Measurements from ENCODE around the gene ACTMAP. TPM values are rescaled to one million over a fixed set of nuclear protein-coding genes. Genes with fewer than 3 reads are reported as not detected.
A peak's percentile ranks its signal among the peaks of the same experiment; 100 is the strongest.

ACTMAP gene
- total and polyA plus RNA-seq, 12 donors, result 3.6 to 12.8 (median 8.4) TPM

- no peak for TF ChIP-seq CTCF (IDR thresholded peaks at IDR 0.05)
- H3K27ac ChIP-seq, result no peak overlapping the region
- intact Hi-C loops (cut with DNase I), result loop anchor here in 1 of 10 donors (5.0 kb wide), 1 partner anchor 71 kb away; no protein-coding TSS in a partner anchor
- H3K4me1 ChIP-seq, result peaks cover 0 to 30% (median 12%) of the 10 kb centered on the region in 9 donors
- no peaks in the 10 kb centered on the region for H3K27me3 ChIP-seq
- 91 to 92% methylated on average over 12 of the region's 12 CpGs for WGBS, 2 donors
- no peaks in the 10 kb centered on the region for H3K9me3 ChIP-seq
- H3K4me3 ChIP-seq, result no peak overlapping the region
- peaks cover 0 to 45% (median 9%) of the 10 kb centered on the region in 9 donors for H3K36me3 ChIP-seq
- DNase-seq (no peak), ATAC-seq (no peak)
Observed at GRCh38 chr19:40742886-40743285, 7.4 kb downstream of the ACTMAP start.

- no peak overlapping the region for H3K4me3 ChIP-seq
- H3K36me3 ChIP-seq, result peaks cover 0 to 47% (median 9%) of the 10 kb centered on the region in 9 donors
- H3K4me1 ChIP-seq, result peaks cover 0 to 32% (median 12%) of the 10 kb centered on the region in 9 donors
- no peaks in the 10 kb centered on the region for H3K9me3 ChIP-seq
- TF ChIP-seq CTCF (IDR thresholded peaks at IDR 0.05), result no peak
- no peaks in the 10 kb centered on the region for H3K27me3 ChIP-seq
- 89 to 91% methylated on average over 17 of the region's 17 CpGs for WGBS, 2 donors
- ATAC-seq, result no peak
- peak overlapping the region in 1 of 10 donors; percentile 80 for H3K27ac ChIP-seq
- intact Hi-C loops (cut with DNase I), result loop anchor here in 1 of 10 donors (5.0 kb wide), 1 partner anchor 70 kb away; no protein-coding TSS in a partner anchor
- DNase-seq, result no peak
Observed at GRCh38 chr19:40742477-40742876, 7.8 kb downstream of the ACTMAP start.

- DNase-seq (no peak), ATAC-seq (no peak)
- peaks cover 0 to 53% (median 9%) of the 10 kb centered on the region in 9 donors for H3K36me3 ChIP-seq
- peaks cover 0 to 36% (median 12%) of the 10 kb centered on the region in 9 donors for H3K4me1 ChIP-seq
- WGBS, 2 donors, result 78 to 79% methylated on average over 10 of the region's 10 CpGs
- no peaks in the 10 kb centered on the region for H3K27me3 ChIP-seq
- intact Hi-C loops (cut with DNase I), result loop anchor here in 1 of 10 donors (5.0 kb wide), 1 partner anchor 69 kb away; no protein-coding TSS in a partner anchor
- H3K27ac ChIP-seq, result peak overlapping the region in 9 of 10 donors; percentile 28 to 80 (median 44)
- TF ChIP-seq CTCF (IDR thresholded peaks at IDR 0.05), result no peak
- H3K4me3 ChIP-seq, result no peak overlapping the region
- H3K9me3 ChIP-seq, result no peaks in the 10 kb centered on the region
Observed at GRCh38 chr19:40741527-40742390, 8.5 kb downstream of the ACTMAP start.

- peak in 1 of 2 donors; percentile 65 for DNase-seq
- no peak for TF ChIP-seq CTCF (IDR thresholded peaks at IDR 0.05)
- 45 to 57% methylated on average over 6 of the region's 6 CpGs for WGBS, 2 donors
- peaks cover 0 to 63% (median 18%) of the 10 kb centered on the region in 9 donors for H3K36me3 ChIP-seq
- peak overlapping the region; percentile 28 to 80 (median 70) for H3K27ac ChIP-seq
- no peaks in the 10 kb centered on the region for H3K27me3 ChIP-seq
- H3K4me1 ChIP-seq, result peaks cover 0 to 33% (median 12%) of the 10 kb centered on the region in 9 donors
- intact Hi-C loops (cut with DNase I), result loop anchor here in 1 of 10 donors (5.0 kb wide), 1 partner anchor 68 kb away; no protein-coding TSS in a partner anchor
- no peaks in the 10 kb centered on the region for H3K9me3 ChIP-seq
- H3K4me3 ChIP-seq, result no peak overlapping the region
- peak; percentile 59 to 87 (median 79) for ATAC-seq
Observed at GRCh38 chr19:40740747-40741146, 9.5 kb downstream of the ACTMAP start.

Data from heart right ventricle (tissue), 16 donors.